HCT116 (cell line): ENCODE measurements around the gene CHST9. TPM values are rescaled to one million over a fixed set of nuclear protein-coding genes. Genes with fewer than 3 reads are reported as not detected.

Experiments
- ATAC-seq: fragments of 200-7000 bp; cut with Tn5 transposase; 2 replicates; pipeline ENCODE4 v1.9.1; 2020; ENCODE audit warnings: mild to moderate bottlenecking, moderate library complexity
- BruUV-seq: library from RNA; stranded (reverse); fragments of 400-500 nt; replicated peaks from 2 replicates; lab custom pipeline; 2021; lab: Mats Ljungman, UMichigan
- CTCF ChIA-PET: fragments of 300-600 bp; sonication (Branson Sonifier 250); formaldehyde crosslinking; loops from one replicate; lab custom pipeline; 2021; ENCODE audit warnings: antibody characterized with exemption; lab: Charles Lee
- POLR2A ChIA-PET: fragments of 300-600, 350-600 bp; sonication (Branson Sonifier 250); formaldehyde crosslinking; loops from one replicate; lab custom pipeline; 2021; ENCODE audit warnings: antibody characterized with exemption; lab: Charles Lee
- RAD21 ChIA-PET, 2 experiments: fragments of 300-600 bp; sonication (Branson Sonifier 250); formaldehyde crosslinking; loops; one replicate each; lab custom pipeline; 2023; ENCODE audit warnings: low total read pairs in 2 of 2; ENCODE audit not compliant: uncharacterized antibody in 2 of 2, unreplicated experiment in 2 of 2, low non-redundant PET in 1 of 2; lab: Charles Lee
- DNase-seq: peaks from one replicate; pipeline ENCODE4 v3.0.0-alpha.2; 2010; ENCODE audit warnings: low read depth, low spot score
- H2AFZ ChIP-seq: fragments of 200-600 bp; shearing (Covaris generic), sonication (generic); 2 replicates; pipeline ENCODE4 v1.6.1; 2017; ENCODE audit warnings: low read depth, mixed run types, mixed read lengths, antibody characterized with exemption, low read length; ENCODE audit not compliant: poor library complexity, severe bottlenecking
- H3K27ac ChIP-seq: 2 replicates; pipeline ENCODE4 v1.5.1; 2012; ENCODE audit warnings: low read depth, low read length
- H3K27me3 ChIP-seq: fragments of 200-600 bp; sonication (generic); 2 replicates; pipeline ENCODE4 v1.6.1; 2016; ENCODE audit warnings: mixed run types, low read length, mixed read lengths; ENCODE audit not compliant: insufficient read depth
- H3K36me3 ChIP-seq, 2 experiments: fragments of 200-500 bp in 1 of 2; fragments of 200-600 bp in 1 of 2; sonication (Bioruptor generic) in 1 of 2; sonication (generic) in 1 of 2; 2 replicates each; pipeline versions ENCODE4 v1.5.1 to v1.6.1; 2014 to 2016; ENCODE audit warnings: low read length in 2 of 2, inconsistent platforms in 1 of 2, mixed read lengths in 1 of 2, mixed run types in 1 of 2; ENCODE audit not compliant: insufficient read depth in 2 of 2, control insufficient read depth in 1 of 2
- H3K4me1 ChIP-seq, 2 experiments: fragments of 200-600 bp in 1 of 2; sonication (generic) in 1 of 2; 2 replicates each; pipeline versions ENCODE4 v1.5.1 to v1.6.1; 2012 to 2017; ENCODE audit warnings: low read length in 2 of 2, inconsistent platforms in 1 of 2, mild to moderate bottlenecking in 1 of 2, mixed read lengths in 1 of 2, mixed run types in 1 of 2, moderate library complexity in 1 of 2; ENCODE audit not compliant: insufficient read depth in 2 of 2, control insufficient read depth in 1 of 2
- H3K4me2 ChIP-seq: fragments of 200-600 bp; sonication (generic); 2 replicates; pipeline ENCODE4 v1.6.1; 2017; ENCODE audit warnings: mixed run types, low read length, mixed read lengths
- H3K4me3 ChIP-seq, 2 experiments: fragments of 200-600 bp in 1 of 2; sonication (generic) in 1 of 2; replicated peaks in 1 of 2; 2 replicates each; pipeline ENCODE4 v1.5.1; 2011 to 2016; ENCODE audit warnings: low read length in 2 of 2, control low read depth in 1 of 2, low read depth in 1 of 2, mild to moderate bottlenecking in 1 of 2, mixed read lengths in 1 of 2, mixed run types in 1 of 2
- H3K79me2 ChIP-seq: fragments of 200-600 bp; sonication (generic); 2 replicates; pipeline ENCODE4 v1.6.1; 2017; ENCODE audit warnings: mild to moderate bottlenecking, mixed run types, low read length, moderate library complexity, mixed read lengths; ENCODE audit not compliant: insufficient read depth
- H3K9ac ChIP-seq: fragments of 200-600 bp; sonication (generic); 2 replicates; pipeline ENCODE4 v1.6.1; 2016; ENCODE audit warnings: low read length, mixed read lengths
- H3K9me2 ChIP-seq: fragments of 200-600 bp; sonication (generic), shearing (Covaris generic); 2 replicates; pipeline ENCODE4 v1.6.1; 2017; ENCODE audit warnings: mixed run types, mild to moderate bottlenecking, moderate library complexity; ENCODE audit not compliant: insufficient read depth
- H3K9me3 ChIP-seq, 2 experiments: fragments of 200-500 bp in 1 of 2; fragments of 200-600 bp in 1 of 2; sonication (Bioruptor generic) in 1 of 2; sonication (generic) in 1 of 2; 2 replicates each; pipeline ENCODE4 v1.6.1; 2014 to 2017; ENCODE audit warnings: low read length in 2 of 2, mixed read lengths in 2 of 2, inconsistent platforms in 1 of 2, low read depth in 1 of 2, mild to moderate bottlenecking in 1 of 2, mixed run types in 1 of 2, moderate library complexity in 1 of 2; ENCODE audit not compliant: control insufficient read depth in 1 of 2, insufficient read depth in 1 of 2
- H4K20me1 ChIP-seq: fragments of 200-600 bp; sonication (generic), shearing (Covaris generic); 2 replicates; pipeline ENCODE4 v1.6.1; 2017; ENCODE audit warnings: mixed run types, mild to moderate bottlenecking, moderate library complexity; ENCODE audit not compliant: insufficient read depth
- CEBPB ChIP-seq: IDR thresholded peaks from 2 replicates; pipeline ENCODE4 v1.6.1; 2012; ENCODE audit warnings: low read depth
- ELF1 ChIP-seq: IDR thresholded peaks from 2 replicates; pipeline ENCODE4 v1.6.1; 2012; ENCODE audit warnings: low read depth, borderline replicate concordance
- EZH2 ChIP-seq: fragments of 200-600 bp; sonication (generic); IDR thresholded peaks from 2 replicates; pipeline ENCODE4 v1.6.1; 2017; ENCODE audit warnings: antibody characterized with exemption, mixed run types
- EZH2phosphoT487 ChIP-seq: fragments of 200-600 bp; IDR thresholded peaks from 2 replicates; pipeline ENCODE4 v1.6.1; 2018; ENCODE audit warnings: antibody characterized with exemption, borderline replicate concordance
- FOSL1 ChIP-seq: IDR thresholded peaks from 2 replicates; pipeline ENCODE4 v1.6.1; 2012; ENCODE audit warnings: low read depth
- JUND ChIP-seq: IDR thresholded peaks from 2 replicates; pipeline ENCODE4 v1.6.1; 2012
- POLR2A ChIP-seq: IDR thresholded peaks from 2 replicates; pipeline ENCODE4 v1.7.0; 2011; ENCODE audit warnings: borderline replicate concordance; ENCODE audit not compliant: insufficient read depth, insufficient read length; ENCODE audit errors: extremely low read depth
- POLR2AphosphoS5 ChIP-seq: IDR thresholded peaks from 2 replicates; pipeline ENCODE4 v1.6.1; 2011; ENCODE audit warnings: mild to moderate bottlenecking, low read depth, low read length, moderate library complexity
- RAD21 ChIP-seq: IDR thresholded peaks from 2 replicates; pipeline ENCODE4 v1.6.1; 2012; ENCODE audit warnings: low read depth, mild to moderate bottlenecking
- SIN3A ChIP-seq: IDR thresholded peaks from 2 replicates; pipeline ENCODE4 v1.6.1; 2012; ENCODE audit warnings: low read depth
- SP1 ChIP-seq: IDR thresholded peaks from 2 replicates; pipeline ENCODE4 v1.6.1; 2012; ENCODE audit warnings: low read depth
- SRF ChIP-seq: IDR thresholded peaks from 2 replicates; pipeline ENCODE4 v1.6.1; 2012; ENCODE audit warnings: low read depth
- YY1 ChIP-seq: IDR thresholded peaks from 2 replicates; pipeline ENCODE4 v1.6.1; 2011; ENCODE audit warnings: low read length, low read depth, moderate library complexity, mild to moderate bottlenecking; ENCODE audit not compliant: insufficient replicate concordance; ENCODE audit errors: extremely low read depth
- ZNF274 ChIP-seq: fragments of 200-500 bp; sonication (Bioruptor generic); IDR thresholded peaks from 2 replicates; pipeline ENCODE4 v1.6.1; 2014; ENCODE audit warnings: mild to moderate bottlenecking, low read depth, low read length, inconsistent platforms
- intact Hi-C: fragments of 100-400 bp; cut with micrococcal nuclease; formaldehyde crosslinking; loops from 2 replicates; pipeline ENCODE4 v1.10.0; 2022
- total RNA-seq: library from RNA; stranded (reverse); gene quantifications from one replicate; pipeline ENCODE4 v1.2.1, GENCODE V29; 2021; ENCODE audit not compliant: unreplicated experiment
- TF ChIP-seq, protein P1 (sequence below): IDR thresholded peaks from 2 replicates; pipeline ENCODE4 v1.6.1; 2012

Gene CHST9
- total RNA-seq, 1 experiment from 2014 or later: not detected

DNA sequence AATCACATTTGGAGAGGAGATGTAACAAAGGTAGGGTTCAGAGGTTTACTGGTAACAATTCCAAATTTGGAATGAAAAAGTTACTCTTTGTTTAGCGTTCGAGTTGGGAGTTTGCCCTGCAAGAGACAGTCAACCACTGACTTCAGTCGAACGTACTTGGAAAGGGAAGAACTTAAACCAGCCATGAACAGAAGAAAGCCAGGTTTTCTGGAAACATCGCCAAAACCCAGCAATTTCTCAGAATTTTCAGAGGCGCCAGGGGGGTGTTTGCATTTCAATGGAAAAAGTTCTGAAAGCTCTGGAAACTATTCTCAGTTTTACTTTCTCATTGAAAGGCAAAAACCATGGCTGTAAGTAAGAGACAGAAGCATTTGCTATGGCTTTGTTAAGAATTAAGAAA lies 291.1 kb downstream of the CHST9 start:
- Histone ChIP-seq H3K27me3 (0 out of 2 replicates have a peak, but pooled peaks cover 4% of the 10 kb centered on the region), H3K4me1 (no peaks in the 10 kb centered on the region), H3K9me3 (no peaks in the 10 kb centered on the region), H3K9me2 (no peaks in the 10 kb centered on the region), H2AFZ (no peak overlapping the region), H3K79me2 (no peaks in the 10 kb centered on the region), H3K9ac (no peak overlapping the region), H3K27ac (no peak overlapping the region), H3K4me3 (no peak overlapping the region), H4K20me1 (no peaks in the 10 kb centered on the region), H3K36me3 (no peaks in the 10 kb centered on the region), H3K4me2 (no peak overlapping the region)
- intact Hi-C loops: no loop called here
- CTCF ChIA-PET: no interaction called here
- RAD21 ChIA-PET: no interaction called here
- TF ChIP-seq YY1 (no peak), SRF (no peak), CEBPB (no peak), FOSL1 (no peak), SP1 (no peak), ELF1 (no peak), POLR2AphosphoS5 (no peak), SIN3A (no peak), ZNF274 (no peak), POLR2A (no peak), RAD21 (no peak)
- TF ChIP-seq, protein P1, sequence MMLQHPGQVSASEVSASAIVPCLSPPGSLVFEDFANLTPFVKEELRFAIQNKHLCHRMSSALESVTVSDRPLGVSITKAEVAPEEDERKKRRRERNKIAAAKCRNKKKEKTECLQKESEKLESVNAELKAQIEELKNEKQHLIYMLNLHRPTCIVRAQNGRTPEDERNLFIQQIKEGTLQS: no peak
- POLR2A ChIA-PET: no interaction called here
- no peak for DNase-seq
- no TSS peak for BruUV-seq
- ATAC-seq: no peak

DNA sequence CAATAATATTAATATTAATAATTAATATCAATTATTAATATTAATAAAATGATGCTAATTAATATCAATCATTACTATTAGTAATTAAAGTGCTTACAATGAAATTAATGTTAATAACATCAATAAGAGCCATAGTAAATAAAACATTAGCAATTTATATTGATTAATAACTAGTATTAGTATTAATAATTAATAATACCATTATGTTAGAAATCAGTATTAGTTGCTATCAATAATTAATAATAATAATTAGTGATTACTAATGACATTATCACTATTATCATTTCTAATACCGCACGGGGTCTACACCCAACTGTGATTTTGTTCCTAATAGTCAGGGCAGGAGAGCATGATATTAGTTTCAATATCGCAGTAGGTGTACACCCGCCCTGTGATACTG lies 296.8 kb downstream of the CHST9 start:
- H3K4me3 ChIP-seq: no peak overlapping the region
- ChIA-PET POLR2A (no interaction called here), RAD21 (no interaction called here), CTCF (no interaction called here)
- no TSS peak for BruUV-seq
- H3K27ac ChIP-seq: no peak overlapping the region
- 0 out of 2 replicates have a peak, but pooled peaks cover 4% of the 10 kb centered on the region for H3K27me3 ChIP-seq
- DNase-seq (no peak), ATAC-seq (no peak)
- no peaks in the 10 kb centered on the region for H3K79me2 ChIP-seq
- H2AFZ ChIP-seq: no peak overlapping the region
- no peak overlapping the region for H3K4me2 ChIP-seq
- TF ChIP-seq EZH2phosphoT487 (no peak), JUND (no peak), POLR2AphosphoS5 (no peak), EZH2 (no peak)
- no peaks in the 10 kb centered on the region for H3K9me3 ChIP-seq
- no peaks in the 10 kb centered on the region for H3K4me1 ChIP-seq
- no peak overlapping the region for H3K9ac ChIP-seq
- intact Hi-C loops: no loop called here
- H4K20me1 ChIP-seq: no peaks in the 10 kb centered on the region
- no peaks in the 10 kb centered on the region for H3K36me3 ChIP-seq
- H3K9me2 ChIP-seq: no peaks in the 10 kb centered on the region
